SK-N-MC (cell line): ENCODE data around the gene SPTLC1.
"Not testable (repeated sequence)": the region's sequence is repeated elsewhere in the genome, so short reads cannot be mapped to it uniquely, and the experiment has no call there.

Experiments used
- EZH2 ChIP-seq: fragments of 200-600 bp; sonication (generic); IDR thresholded peaks from one replicate; pipeline ENCODE4 v1.6.1; 2017; ENCODE audit warnings: antibody characterized with exemption
- FOXP2 ChIP-seq: optimal IDR thresholded peaks from 2 replicates; pipeline ENCODE3; 2011; ENCODE audit warnings: mild to moderate bottlenecking, moderate library complexity; ENCODE audit not compliant: insufficient read depth; ENCODE audit errors: extremely low read length, control extremely low read depth
- POLR2AphosphoS5 ChIP-seq: IDR thresholded peaks from 2 replicates; pipeline ENCODE4 v1.6.1; 2012; ENCODE audit warnings: mild to moderate bottlenecking, low read depth, low read length, borderline replicate concordance

GRCh38 chr9:92021785-92022541, 93.2 kb downstream of the SPTLC1 start:
- TF ChIP-seq POLR2AphosphoS5, FOXP2, EZH2: not testable (repeated sequence)
